ENCODE results near the gene RNH1.

DNA sequence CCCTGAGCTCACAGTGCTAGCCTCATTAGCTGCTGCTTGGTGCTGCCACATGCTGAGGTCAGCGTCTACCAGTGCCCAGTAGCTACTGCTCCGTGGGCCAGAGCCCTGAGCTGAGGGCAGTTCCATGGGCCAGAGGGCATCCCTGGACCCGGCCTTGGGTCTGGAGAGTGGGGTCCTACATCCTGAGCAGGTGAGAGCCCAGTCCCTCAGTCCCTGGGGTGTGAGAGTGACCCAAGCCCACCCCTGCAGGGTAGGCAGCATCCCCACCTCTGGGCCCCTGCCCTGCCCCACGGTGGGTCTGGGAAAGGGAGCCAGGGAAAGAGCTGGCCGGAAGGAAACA lies 43.7 kb upstream of the RNH1 start:
- TF ChIP-seq, protein P1, sequence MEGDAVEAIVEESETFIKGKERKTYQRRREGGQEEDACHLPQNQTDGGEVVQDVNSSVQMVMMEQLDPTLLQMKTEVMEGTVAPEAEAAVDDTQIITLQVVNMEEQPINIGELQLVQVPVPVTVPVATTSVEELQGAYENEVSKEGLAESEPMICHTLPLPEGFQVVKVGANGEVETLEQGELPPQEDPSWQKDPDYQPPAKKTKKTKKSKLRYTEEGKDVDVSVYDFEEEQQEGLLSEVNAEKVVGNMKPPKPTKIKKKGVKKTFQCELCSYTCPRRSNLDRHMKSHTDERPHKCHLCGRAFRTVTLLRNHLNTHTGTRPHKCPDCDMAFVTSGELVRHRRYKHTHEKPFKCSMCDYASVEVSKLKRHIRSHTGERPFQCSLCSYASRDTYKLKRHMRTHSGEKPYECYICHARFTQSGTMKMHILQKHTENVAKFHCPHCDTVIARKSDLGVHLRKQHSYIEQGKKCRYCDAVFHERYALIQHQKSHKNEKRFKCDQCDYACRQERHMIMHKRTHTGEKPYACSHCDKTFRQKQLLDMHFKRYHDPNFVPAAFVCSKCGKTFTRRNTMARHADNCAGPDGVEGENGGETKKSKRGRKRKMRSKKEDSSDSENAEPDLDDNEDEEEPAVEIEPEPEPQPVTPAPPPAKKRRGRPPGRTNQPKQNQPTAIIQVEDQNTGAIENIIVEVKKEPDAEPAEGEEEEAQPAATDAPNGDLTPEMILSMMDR (IDR thresholded peaks at IDR 0.05): no peak
- TF ChIP-seq EP300 (IDR thresholded peaks at IDR 0.05): no peak
